OCI-LY3 (cell line): ENCODE data around the gene TRPM1.

Source experiments
- CTCF ChIP-seq: fragments of 200-600, 300-600 bp; sonication (generic); IDR thresholded peaks from 2 replicates; pipeline ENCODE4 v1.5.1; 2014; ENCODE audit warnings: antibody characterized with exemption, low read length, low read depth
- EZH2phosphoT487 ChIP-seq: fragments of 200-600 bp; shearing (Covaris generic); IDR thresholded peaks from 2 replicates; pipeline ENCODE4 v1.6.1; 2018; ENCODE audit warnings: antibody characterized with exemption, mixed run types, low read depth

- TF ChIP-seq CTCF = no peak
- TF ChIP-seq EZH2phosphoT487 = no peak
Observed at GRCh38 chr15:31040611-31041010, 60.9 kb downstream of the TRPM1 start.
